ENCODE results near the gene KRTAP2-3.
"Not testable (repeated sequence)": the region's sequence is repeated elsewhere in the genome, so short reads cannot be mapped to it uniquely, and the experiment has no call there.

Gene KRTAP2-3

DNA sequence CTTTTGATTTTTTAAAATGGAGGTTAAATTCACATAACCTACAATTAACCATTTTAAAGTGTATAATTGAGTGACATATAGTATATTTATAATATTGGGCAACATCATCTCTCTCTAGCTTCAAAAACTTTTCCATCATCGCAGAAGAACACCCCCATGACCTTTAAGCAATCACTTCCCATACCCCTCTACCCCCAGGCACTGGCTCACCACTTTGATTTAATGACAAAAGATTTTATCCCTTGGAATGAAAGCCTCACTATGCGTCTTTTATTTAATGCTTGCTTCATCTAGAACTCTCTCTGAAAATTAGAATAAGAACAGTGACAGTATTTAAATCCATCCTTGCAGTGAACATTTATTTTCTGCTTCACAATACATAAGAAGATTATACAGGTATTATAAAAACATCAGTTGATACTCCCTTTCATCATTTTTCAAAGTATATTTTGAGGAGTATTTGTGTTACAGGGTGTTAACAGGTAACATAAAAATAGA, 22.0 kb downstream of the KRTAP2-3 start:
- no peak overlapping the region for H3K4me3 ChIP-seq (ENCODE audit: low read depth, low read length)
- in situ Hi-C loops (cut with HindIII; ENCODE audit: low sequenced_read_pairs) = no loop called here
- TF ChIP-seq, protein P1, sequence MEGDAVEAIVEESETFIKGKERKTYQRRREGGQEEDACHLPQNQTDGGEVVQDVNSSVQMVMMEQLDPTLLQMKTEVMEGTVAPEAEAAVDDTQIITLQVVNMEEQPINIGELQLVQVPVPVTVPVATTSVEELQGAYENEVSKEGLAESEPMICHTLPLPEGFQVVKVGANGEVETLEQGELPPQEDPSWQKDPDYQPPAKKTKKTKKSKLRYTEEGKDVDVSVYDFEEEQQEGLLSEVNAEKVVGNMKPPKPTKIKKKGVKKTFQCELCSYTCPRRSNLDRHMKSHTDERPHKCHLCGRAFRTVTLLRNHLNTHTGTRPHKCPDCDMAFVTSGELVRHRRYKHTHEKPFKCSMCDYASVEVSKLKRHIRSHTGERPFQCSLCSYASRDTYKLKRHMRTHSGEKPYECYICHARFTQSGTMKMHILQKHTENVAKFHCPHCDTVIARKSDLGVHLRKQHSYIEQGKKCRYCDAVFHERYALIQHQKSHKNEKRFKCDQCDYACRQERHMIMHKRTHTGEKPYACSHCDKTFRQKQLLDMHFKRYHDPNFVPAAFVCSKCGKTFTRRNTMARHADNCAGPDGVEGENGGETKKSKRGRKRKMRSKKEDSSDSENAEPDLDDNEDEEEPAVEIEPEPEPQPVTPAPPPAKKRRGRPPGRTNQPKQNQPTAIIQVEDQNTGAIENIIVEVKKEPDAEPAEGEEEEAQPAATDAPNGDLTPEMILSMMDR (IDR thresholded peaks at IDR 0.05; ENCODE audit: low read depth, low read length) = no peak
- no peak for DNase-seq (ENCODE audit: low read depth, low spot score)

DNA sequence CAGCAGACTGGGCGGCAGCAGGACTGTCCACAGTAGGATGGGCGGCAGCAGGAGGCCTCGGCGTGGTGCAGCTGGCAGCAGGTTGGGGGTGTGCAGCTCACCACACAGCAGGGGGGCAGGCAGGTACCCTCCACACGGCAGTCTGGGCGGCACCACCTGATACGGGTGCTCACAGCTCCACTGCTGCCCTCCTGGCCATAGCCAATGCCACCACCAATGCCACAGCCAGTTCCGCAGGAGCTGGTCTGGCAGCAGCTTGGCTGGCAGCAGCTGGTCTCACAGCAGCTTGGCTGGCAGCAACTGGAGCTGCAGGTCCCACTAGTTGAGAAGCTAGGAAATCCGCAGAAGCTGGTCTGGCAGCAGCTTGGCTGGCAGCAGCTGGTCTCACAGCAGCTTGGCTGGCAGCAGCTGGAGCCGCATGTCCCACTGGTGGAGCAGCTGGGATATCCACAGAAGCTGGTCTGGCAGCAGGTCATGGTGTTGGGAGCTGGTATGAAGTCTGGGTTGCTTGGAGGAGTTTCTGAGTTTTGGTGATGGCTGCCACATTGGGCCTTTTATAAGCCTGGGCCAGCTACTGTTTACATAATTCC, 25.5 kb downstream of the KRTAP2-3 start, which contains the start of gene KRTAP1-3:
Gene KRTAP1-3 (minus strand): TSS at position 529 of the 590 bp plus-strand sequence. CDS start 53 bp downstream, at position 476.
- DNase-seq (ENCODE audit: low read depth, low spot score); in situ Hi-C loops (cut with HindIII; ENCODE audit: low sequenced_read_pairs); H3K4me3 ChIP-seq (ENCODE audit: low read depth, low read length): not testable (repeated sequence)

DNA sequence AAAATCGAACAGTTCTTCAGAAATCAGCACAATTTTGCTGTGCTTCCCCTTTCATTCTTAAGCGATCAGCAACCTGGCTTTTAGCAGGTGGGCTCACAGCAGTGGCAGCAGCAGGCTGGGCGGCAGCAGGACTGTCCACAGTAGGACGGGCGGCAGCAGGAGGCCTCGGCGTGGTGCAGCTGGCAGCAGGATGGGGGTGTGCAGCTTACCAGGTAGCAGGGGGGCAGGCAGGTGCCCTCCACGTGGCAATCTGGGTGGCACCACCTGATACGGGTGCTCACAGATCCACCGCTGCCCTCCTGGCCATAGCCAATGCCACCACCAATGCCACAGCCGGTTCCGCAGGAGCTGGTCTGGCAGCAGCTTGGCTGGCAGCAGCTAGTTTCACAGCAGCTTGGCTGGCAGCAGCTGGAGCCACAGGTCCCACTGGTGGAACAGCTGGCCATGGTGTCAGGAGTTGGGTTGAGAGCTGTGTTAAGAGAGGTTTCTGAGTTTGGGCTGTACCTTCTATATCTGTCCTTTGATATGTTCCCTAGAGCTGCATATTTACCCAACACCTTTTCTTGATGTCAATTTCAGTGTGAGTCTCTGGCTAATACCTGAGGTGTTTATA, 30.2 kb downstream of the KRTAP2-3 start, which contains the start of gene KRTAP1-4:
Gene KRTAP1-4 (minus strand): TSS at position 563 of the 613 bp plus-strand sequence. CDS start 117 bp downstream, at position 446.
- TF ChIP-seq, protein P1 (IDR thresholded peaks at IDR 0.05; ENCODE audit: low read depth, low read length) = no peak
- H3K4me3 ChIP-seq (ENCODE audit: low read depth, low read length) = no peak within 1 kb of the TSS
- in situ Hi-C loops (cut with HindIII; ENCODE audit: low sequenced_read_pairs) = no loop called here
- no peak for DNase-seq (ENCODE audit: low read depth, low spot score)

DNA sequence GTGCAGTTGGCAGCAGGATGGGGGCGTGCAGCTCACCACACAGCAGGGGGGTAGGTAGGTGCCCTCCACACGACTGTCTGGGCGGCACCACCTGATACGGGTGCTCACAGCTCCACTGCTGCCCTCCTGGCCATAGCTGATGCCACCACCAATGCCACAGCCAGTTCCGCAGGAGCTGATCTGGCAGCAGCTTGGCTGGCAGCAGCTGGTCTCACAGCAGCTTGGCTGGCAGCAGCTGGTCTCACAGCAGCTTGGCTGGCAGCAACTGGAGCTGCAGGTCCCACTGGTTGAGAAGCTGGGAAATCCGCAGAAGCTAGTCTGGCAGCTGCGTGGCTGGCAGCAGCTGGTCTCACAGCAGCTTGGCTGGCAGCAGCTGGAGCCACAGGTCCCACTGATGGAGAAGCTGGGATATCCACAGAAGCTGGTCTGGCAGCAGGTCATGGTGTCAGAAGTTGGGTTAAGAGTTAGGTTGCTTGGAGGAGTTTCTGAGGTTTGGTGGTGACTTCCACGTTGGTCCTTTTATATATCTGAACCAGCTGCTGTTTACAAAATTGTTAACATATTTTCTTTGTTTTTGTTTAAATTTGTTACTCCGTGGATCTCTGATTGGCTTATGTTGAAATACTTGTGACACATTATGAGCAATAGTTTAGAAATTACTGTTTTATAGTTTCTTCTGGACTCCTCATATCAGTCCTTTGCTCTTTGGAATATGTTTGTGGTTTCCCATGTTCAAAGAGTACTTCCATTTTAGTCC, 33.0 kb downstream of the KRTAP2-3 start, which contains the start of gene KRTAP1-5:
Gene KRTAP1-5 (minus strand): TSS at position 494 of the 757 bp plus-strand sequence. CDS start 53 bp downstream, at position 441.
- peak; percentile 39 for DNase-seq (ENCODE audit: low read depth, low spot score)
- TF ChIP-seq, protein P1 (IDR thresholded peaks at IDR 0.05; ENCODE audit: low read depth, low read length) = no peak
- in situ Hi-C loops (cut with HindIII; ENCODE audit: low sequenced_read_pairs) = no loop called here
- no peak within 1 kb of the TSS for H3K4me3 ChIP-seq (ENCODE audit: low read depth, low read length)

DNA sequence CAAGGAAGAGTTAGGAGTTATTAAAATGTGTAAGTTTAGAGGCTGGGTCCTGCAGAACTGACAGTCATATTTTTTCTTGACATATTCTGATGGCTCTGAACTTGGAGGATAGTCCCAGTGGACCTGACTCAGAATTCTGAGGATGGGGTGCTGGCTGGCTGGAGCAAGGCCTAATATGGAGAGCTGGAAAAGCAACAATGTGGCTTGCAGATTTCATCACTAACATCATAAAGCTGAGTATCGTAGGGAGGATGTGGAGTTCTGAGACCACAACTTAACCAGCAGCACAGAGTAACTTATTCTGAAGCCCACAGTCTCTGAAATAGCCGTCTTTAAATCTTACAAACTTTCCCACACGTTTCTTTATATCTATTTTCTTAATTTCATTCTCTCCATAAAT, 35.2 kb downstream of the KRTAP2-3 start:
- TF ChIP-seq, protein P1 (IDR thresholded peaks at IDR 0.05; ENCODE audit: low read depth, low read length) = no peak
- in situ Hi-C loops (cut with HindIII; ENCODE audit: low sequenced_read_pairs) = no loop called here
- H3K4me3 ChIP-seq (ENCODE audit: low read depth, low read length) = no peak overlapping the region
- DNase-seq (ENCODE audit: low read depth, low spot score) = no peak

DNA sequence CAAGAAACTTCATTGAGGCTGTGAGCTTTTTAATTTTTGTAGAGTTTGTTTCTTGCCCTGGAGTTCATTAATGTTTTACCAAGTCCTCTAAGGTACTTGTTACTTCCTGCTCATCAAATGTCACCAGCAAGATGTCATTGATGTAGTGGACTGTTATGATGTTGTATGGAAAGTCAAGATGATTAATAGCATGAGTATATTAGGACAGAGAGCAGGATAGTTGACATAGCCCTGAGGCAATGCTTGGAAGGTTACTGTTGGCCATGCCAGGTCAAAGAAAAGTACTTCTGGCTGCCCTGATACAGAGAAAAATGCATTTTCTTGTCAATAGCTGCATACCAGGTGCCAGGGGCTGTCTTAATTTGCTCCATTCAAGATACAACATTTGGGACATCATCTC, 39.6 kb downstream of the KRTAP2-3 start:
- DNase-seq (ENCODE audit: low read depth, low spot score) = no peak
- no peak overlapping the region for H3K4me3 ChIP-seq (ENCODE audit: low read depth, low read length)
- in situ Hi-C loops (cut with HindIII; ENCODE audit: low sequenced_read_pairs) = no loop called here
- TF ChIP-seq, protein P1 (IDR thresholded peaks at IDR 0.05; ENCODE audit: low read depth, low read length) = no peak

Measured in astrocyte of the spinal cord (primary cell).